ENCODE measurements around the gene MTA1.

MTA1 gene

GRCh38 chr14:105460116-105460515, 40.5 kb downstream of the MTA1 start:
- DNase-seq (ENCODE audit: low read depth, low spot score), result no peak

GRCh38 chr14:105460616-105461015, 41.0 kb downstream of the MTA1 start:
- no peak for DNase-seq (ENCODE audit: low read depth, low spot score)

- no peak for DNase-seq (ENCODE audit: low read depth, low spot score)
Measured at GRCh38 chr14:105461903-105462302, 42.3 kb downstream of the MTA1 start.

GRCh38 chr14:105464501-105464900, 44.9 kb downstream of the MTA1 start:
- no peak for DNase-seq (ENCODE audit: low read depth, low spot score)

GRCh38 chr14:105465209-105466031, 45.8 kb downstream of the MTA1 start:
- peak; percentile 69 for DNase-seq (ENCODE audit: low read depth, low spot score)

- DNase-seq (ENCODE audit: low read depth, low spot score), result no peak
Measured at GRCh38 chr14:105466531-105467248, 47.1 kb downstream of the MTA1 start.

GRCh38 chr14:105467249-105467941, 47.8 kb downstream of the MTA1 start:
- DNase-seq (ENCODE audit: low read depth, low spot score), result no peak

- no peak for DNase-seq (ENCODE audit: low read depth, low spot score)
Measured at GRCh38 chr14:105467942-105468471, 48.4 kb downstream of the MTA1 start.

- no peak for DNase-seq (ENCODE audit: low read depth, low spot score)
Measured at GRCh38 chr14:105468621-105469241, 49.1 kb downstream of the MTA1 start.

GRCh38 chr14:105469456-105470349, 50.1 kb downstream of the MTA1 start:
- no peak for DNase-seq (ENCODE audit: low read depth, low spot score)

- no peak for DNase-seq (ENCODE audit: low read depth, low spot score)
Measured at GRCh38 chr14:105470350-105471296, 51.0 kb downstream of the MTA1 start.

GRCh38 chr14:105471297-105471821, 51.7 kb downstream of the MTA1 start:
- DNase-seq (ENCODE audit: low read depth, low spot score), result peak; percentile 61

- no peak for DNase-seq (ENCODE audit: low read depth, low spot score)
Measured at GRCh38 chr14:105471823-105472485, 52.3 kb downstream of the MTA1 start.

- DNase-seq (ENCODE audit: low read depth, low spot score), result no peak
Measured at GRCh38 chr14:105472486-105472991, 52.9 kb downstream of the MTA1 start.

- DNase-seq (ENCODE audit: low read depth, low spot score), result no peak
Measured at GRCh38 chr14:105473033-105473676, 53.5 kb downstream of the MTA1 start.

GRCh38 chr14:105473677-105474482, 54.3 kb downstream of the MTA1 start:
- peak; percentile 94 for DNase-seq (ENCODE audit: low read depth, low spot score)
